Thyroid gland (tissue), 4 donors: ENCODE results near the gene SLC7A14.

ENCODE experiments used
- POLR2A ChIP-seq, 2 donors: fragments of 450-650 bp; IDR thresholded peaks; one replicate each; pipeline ENCODE4 v1.6.1; 2017; ENCODE audit warnings: antibody characterized with exemption in 2 of 2, mild to moderate bottlenecking in 2 of 2, moderate library complexity in 1 of 2
- TF ChIP-seq, protein P1 (sequence below), 6 experiments: fragments of 200-600 bp in 3 of 6; fragments of 450-650 bp in 3 of 6; sonication (generic) in 3 of 6; IDR thresholded peaks; one replicate each; pipeline ENCODE4 v1.5.1; 2016 to 2019; ENCODE audit warnings: antibody characterized with exemption in 6 of 6, mild to moderate bottlenecking in 2 of 6, inconsistent platforms in 1 of 6, moderate library complexity in 1 of 6

DNA sequence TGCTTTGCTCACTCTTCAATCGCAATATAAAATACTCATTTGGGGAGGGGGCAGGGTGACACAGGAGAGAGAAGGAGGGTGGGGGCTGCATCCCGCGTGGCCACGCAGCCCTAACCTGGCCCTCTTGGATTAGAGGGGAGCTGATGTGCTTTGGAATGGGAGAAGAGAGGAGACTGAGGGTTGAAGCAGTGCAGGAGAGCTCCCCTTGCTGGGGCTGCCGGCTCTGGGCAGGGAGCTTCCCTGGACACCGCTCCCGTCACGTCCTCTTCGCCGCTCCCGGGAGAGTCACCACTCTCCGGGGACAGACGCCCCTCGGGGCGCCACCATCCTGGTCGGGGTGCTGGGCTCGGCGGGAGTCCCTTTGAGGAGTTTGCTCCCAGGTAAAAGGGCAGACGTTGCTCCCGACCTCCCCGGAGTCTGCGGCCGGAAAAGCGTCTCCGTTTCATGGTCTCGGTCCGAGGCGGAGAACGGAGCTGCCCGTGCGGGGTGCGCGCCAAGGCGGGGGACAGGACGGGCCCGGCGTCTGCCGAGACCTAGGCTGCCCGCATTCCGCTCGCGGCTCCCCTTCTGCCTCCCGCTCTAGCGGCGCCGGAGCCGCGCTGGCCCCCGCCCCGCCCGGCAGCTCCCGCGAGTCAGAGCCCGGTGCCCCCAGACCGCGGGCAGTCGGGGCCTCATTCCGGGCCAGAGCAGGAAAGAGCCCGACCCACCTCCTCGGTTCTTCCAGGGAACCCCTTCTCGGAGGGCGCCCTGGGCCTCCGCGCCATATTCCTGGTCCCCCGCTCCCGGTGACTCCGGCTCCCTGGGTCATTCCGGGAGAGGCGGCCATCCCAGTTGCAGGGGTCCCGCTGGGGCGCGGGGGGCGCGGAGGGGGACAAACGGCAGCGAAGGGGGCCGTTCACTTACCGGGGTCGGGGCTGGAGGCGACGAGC, 603 bp downstream of the SLC7A14 start:
- TF ChIP-seq, protein P1, sequence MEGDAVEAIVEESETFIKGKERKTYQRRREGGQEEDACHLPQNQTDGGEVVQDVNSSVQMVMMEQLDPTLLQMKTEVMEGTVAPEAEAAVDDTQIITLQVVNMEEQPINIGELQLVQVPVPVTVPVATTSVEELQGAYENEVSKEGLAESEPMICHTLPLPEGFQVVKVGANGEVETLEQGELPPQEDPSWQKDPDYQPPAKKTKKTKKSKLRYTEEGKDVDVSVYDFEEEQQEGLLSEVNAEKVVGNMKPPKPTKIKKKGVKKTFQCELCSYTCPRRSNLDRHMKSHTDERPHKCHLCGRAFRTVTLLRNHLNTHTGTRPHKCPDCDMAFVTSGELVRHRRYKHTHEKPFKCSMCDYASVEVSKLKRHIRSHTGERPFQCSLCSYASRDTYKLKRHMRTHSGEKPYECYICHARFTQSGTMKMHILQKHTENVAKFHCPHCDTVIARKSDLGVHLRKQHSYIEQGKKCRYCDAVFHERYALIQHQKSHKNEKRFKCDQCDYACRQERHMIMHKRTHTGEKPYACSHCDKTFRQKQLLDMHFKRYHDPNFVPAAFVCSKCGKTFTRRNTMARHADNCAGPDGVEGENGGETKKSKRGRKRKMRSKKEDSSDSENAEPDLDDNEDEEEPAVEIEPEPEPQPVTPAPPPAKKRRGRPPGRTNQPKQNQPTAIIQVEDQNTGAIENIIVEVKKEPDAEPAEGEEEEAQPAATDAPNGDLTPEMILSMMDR (IDR thresholded peaks at IDR 0.05) = no peak
- no peak for TF ChIP-seq POLR2A (IDR thresholded peaks at IDR 0.05)
